ENCODE data around the gene CELSR1. TPM values are rescaled to one million over a fixed set of nuclear protein-coding genes. Genes with fewer than 3 reads are reported as not detected.
A peak's percentile ranks its signal among the peaks of the same experiment; 100 is the strongest.
"Not testable (repeated sequence)": the region's sequence is repeated elsewhere in the genome, so short reads cannot be mapped to it uniquely, and the experiment has no call there.

CELSR1 gene
- total RNA-seq, 1 donor from 2014 or later, result 0.39 TPM

- intact Hi-C loops (cut with micrococcal nuclease), result no loop called here
- H3K4me3 Mint-ChIP-seq, result no peak overlapping the region
- no peaks in the 10 kb centered on the region for H3K36me3 Mint-ChIP-seq (ENCODE audit: low read depth)
- H3K27me3 Mint-ChIP-seq (ENCODE audit: insufficient read depth), result peaks cover 4% of the 10 kb centered on the region
- H3K9me3 Mint-ChIP-seq, result no peaks in the 10 kb centered on the region
- no peaks in the 10 kb centered on the region for H3K4me1 Mint-ChIP-seq (ENCODE audit: low read depth)
- no peak overlapping the region for H3K27ac Mint-ChIP-seq
- DNase-seq (ENCODE audit: low spot score), result no peak
These were observed 29.7 kb downstream of the CELSR1 start for GRCh38 chr22:46507451-46508425.

- no peaks in the 10 kb centered on the region for H3K9me3 Mint-ChIP-seq
- H3K4me3 Mint-ChIP-seq, result no peak overlapping the region
- no peak overlapping the region for H3K27ac Mint-ChIP-seq
- H3K4me1 Mint-ChIP-seq (ENCODE audit: low read depth), result peaks cover under 1% of the 10 kb centered on the region
- DNase-seq (ENCODE audit: low spot score), result no peak
- H3K36me3 Mint-ChIP-seq (ENCODE audit: low read depth), result no peaks in the 10 kb centered on the region
- H3K27me3 Mint-ChIP-seq (ENCODE audit: insufficient read depth), result peaks cover 23% of the 10 kb centered on the region
- intact Hi-C loops (cut with micrococcal nuclease), result no loop called here
These were observed 32.8 kb downstream of the CELSR1 start for GRCh38 chr22:46504584-46504983.

- Mint-ChIP-seq H3K36me3 (ENCODE audit: low read depth) (no peaks in the 10 kb centered on the region), H3K27me3 (ENCODE audit: insufficient read depth) (peaks cover 28% of the 10 kb centered on the region), H3K27ac (no peak overlapping the region), H3K4me3 (no peak overlapping the region), H3K4me1 (ENCODE audit: low read depth) (peaks cover 7% of the 10 kb centered on the region), H3K9me3 (no peaks in the 10 kb centered on the region)
- intact Hi-C loops (cut with micrococcal nuclease), result no loop called here
- DNase-seq (ENCODE audit: low spot score), result no peak
These were observed 34.8 kb downstream of the CELSR1 start for GRCh38 chr22:46502440-46503175.

- Mint-ChIP-seq H3K4me3 (no peak overlapping the region), H3K4me1 (ENCODE audit: low read depth) (peaks cover 7% of the 10 kb centered on the region), H3K27ac (no peak overlapping the region), H3K36me3 (ENCODE audit: low read depth) (no peaks in the 10 kb centered on the region), H3K9me3 (no peaks in the 10 kb centered on the region), H3K27me3 (ENCODE audit: insufficient read depth) (peaks cover 28% of the 10 kb centered on the region)
- intact Hi-C loops (cut with micrococcal nuclease), result no loop called here
- no peak for DNase-seq (ENCODE audit: low spot score)
These were observed 35.7 kb downstream of the CELSR1 start for GRCh38 chr22:46501701-46502100.

- DNase-seq (ENCODE audit: low spot score); H3K4me1 Mint-ChIP-seq (ENCODE audit: low read depth); H3K9me3 Mint-ChIP-seq; H3K36me3 Mint-ChIP-seq (ENCODE audit: low read depth); H3K4me3 Mint-ChIP-seq; intact Hi-C loops (cut with micrococcal nuclease); H3K27ac Mint-ChIP-seq: not testable (repeated sequence)
- peaks cover 28% of the 10 kb centered on the region for H3K27me3 Mint-ChIP-seq (ENCODE audit: insufficient read depth)
These were observed 36.2 kb downstream of the CELSR1 start for GRCh38 chr22:46501265-46501664.

GRCh38 chr22:46500201-46500600, 37.2 kb downstream of the CELSR1 start:
- H3K4me1 Mint-ChIP-seq (ENCODE audit: low read depth), result peaks cover 7% of the 10 kb centered on the region
- no peak overlapping the region for H3K27ac Mint-ChIP-seq
- peaks cover 28% of the 10 kb centered on the region for H3K27me3 Mint-ChIP-seq (ENCODE audit: insufficient read depth)
- no peaks in the 10 kb centered on the region for H3K9me3 Mint-ChIP-seq
- H3K4me3 Mint-ChIP-seq, result no peak overlapping the region
- no peaks in the 10 kb centered on the region for H3K36me3 Mint-ChIP-seq (ENCODE audit: low read depth)
- intact Hi-C loops (cut with micrococcal nuclease), result no loop called here
- no peak for DNase-seq (ENCODE audit: low spot score)

- Mint-ChIP-seq H3K27me3 (ENCODE audit: insufficient read depth) (peaks cover 28% of the 10 kb centered on the region), H3K27ac (no peak overlapping the region), H3K36me3 (ENCODE audit: low read depth) (no peaks in the 10 kb centered on the region), H3K4me1 (ENCODE audit: low read depth) (peaks cover 7% of the 10 kb centered on the region), H3K4me3 (no peak overlapping the region), H3K9me3 (no peaks in the 10 kb centered on the region)
- no peak for DNase-seq (ENCODE audit: low spot score)
- intact Hi-C loops (cut with micrococcal nuclease), result no loop called here
These were observed 37.6 kb downstream of the CELSR1 start for GRCh38 chr22:46499805-46500189.

- no peak overlapping the region for H3K27ac Mint-ChIP-seq
- H3K4me1 Mint-ChIP-seq (ENCODE audit: low read depth), result no peaks in the 10 kb centered on the region
- no peaks in the 10 kb centered on the region for H3K9me3 Mint-ChIP-seq
- no peaks in the 10 kb centered on the region for H3K27me3 Mint-ChIP-seq (ENCODE audit: insufficient read depth)
- intact Hi-C loops (cut with micrococcal nuclease), result no loop called here
- no peaks in the 10 kb centered on the region for H3K36me3 Mint-ChIP-seq (ENCODE audit: low read depth)
- no peak overlapping the region for H3K4me3 Mint-ChIP-seq
- DNase-seq (ENCODE audit: low spot score), result no peak
These were observed 45.5 kb downstream of the CELSR1 start for GRCh38 chr22:46491946-46492345.

GRCh38 chr22:46490538-46490937, 46.9 kb downstream of the CELSR1 start:
- intact Hi-C loops (cut with micrococcal nuclease), result no loop called here
- no peak overlapping the region for H3K4me3 Mint-ChIP-seq
- no peaks in the 10 kb centered on the region for H3K27me3 Mint-ChIP-seq (ENCODE audit: insufficient read depth)
- no peak for DNase-seq (ENCODE audit: low spot score)
- H3K36me3 Mint-ChIP-seq (ENCODE audit: low read depth), result no peaks in the 10 kb centered on the region
- no peak overlapping the region for H3K27ac Mint-ChIP-seq
- H3K9me3 Mint-ChIP-seq, result no peaks in the 10 kb centered on the region
- no peaks in the 10 kb centered on the region for H3K4me1 Mint-ChIP-seq (ENCODE audit: low read depth)

GRCh38 chr22:46486996-46487717, 50.3 kb downstream of the CELSR1 start:
- intact Hi-C loops (cut with micrococcal nuclease), result no loop called here
- Mint-ChIP-seq H3K36me3 (ENCODE audit: low read depth) (no peaks in the 10 kb centered on the region), H3K4me1 (ENCODE audit: low read depth) (peaks cover 11% of the 10 kb centered on the region)

GRCh38 chr22:46484861-46485595, 52.4 kb downstream of the CELSR1 start:
- Mint-ChIP-seq H3K9me3 (no peaks in the 10 kb centered on the region), H3K27me3 (ENCODE audit: insufficient read depth) (peaks cover 3% of the 10 kb centered on the region), H3K27ac (peak overlapping the region; percentile 16), H3K36me3 (ENCODE audit: low read depth) (no peaks in the 10 kb centered on the region), H3K4me1 (ENCODE audit: low read depth) (peaks cover 18% of the 10 kb centered on the region), H3K4me3 (no peak overlapping the region)
- DNase-seq (ENCODE audit: low spot score), result no peak
- intact Hi-C loops (cut with micrococcal nuclease), result no loop called here

More at GRCh38 chr22:46486996-46487717, 50.3 kb downstream of the CELSR1 start:
- DNase-seq (ENCODE audit: low spot score), result no peak
- no peaks in the 10 kb centered on the region for H3K9me3 Mint-ChIP-seq
- no peak overlapping the region for H3K4me3 Mint-ChIP-seq
- H3K27me3 Mint-ChIP-seq (ENCODE audit: insufficient read depth), result no peaks in the 10 kb centered on the region
- no peak overlapping the region for H3K27ac Mint-ChIP-seq

- Mint-ChIP-seq H3K27me3 (ENCODE audit: insufficient read depth) (peaks cover 7% of the 10 kb centered on the region), H3K4me3 (no peak overlapping the region), H3K9me3 (no peaks in the 10 kb centered on the region), H3K27ac (no peak overlapping the region), H3K4me1 (ENCODE audit: low read depth) (peaks cover 19% of the 10 kb centered on the region), H3K36me3 (ENCODE audit: low read depth) (no peaks in the 10 kb centered on the region)
- no peak for DNase-seq (ENCODE audit: low spot score)
- intact Hi-C loops (cut with micrococcal nuclease), result no loop called here
These were observed 53.1 kb downstream of the CELSR1 start for GRCh38 chr22:46484156-46484860.

All from activated T-helper 1 cell treated with anti-CD3 and anti-CD28 coated beads, Interleukin-12 subunit alpha, Interleukin-12 subunit beta, Interleukin-2, Interleukin-4 antibody, amounts not matched to agents 30 ng/mL and 10 ng/mL and 1 ng/mL, durations not matched to agents 14 hours and 24 hours and 36 hours (primary cell).